C4-2B (cell line): ENCODE measurements around the gene HMGXB3.

Source experiments
- ZFX ChIP-seq: fragments of 450-650 bp; IDR thresholded peaks from 2 replicates; pipeline ENCODE4 v1.6.1; 2017
- TF ChIP-seq, protein P1 (sequence below): fragments of 450-650 bp; conservative IDR thresholded peaks from 2 replicates; pipeline ENCODE4 v1.5.1; 2017; ENCODE audit warnings: mild to moderate bottlenecking

DNA sequence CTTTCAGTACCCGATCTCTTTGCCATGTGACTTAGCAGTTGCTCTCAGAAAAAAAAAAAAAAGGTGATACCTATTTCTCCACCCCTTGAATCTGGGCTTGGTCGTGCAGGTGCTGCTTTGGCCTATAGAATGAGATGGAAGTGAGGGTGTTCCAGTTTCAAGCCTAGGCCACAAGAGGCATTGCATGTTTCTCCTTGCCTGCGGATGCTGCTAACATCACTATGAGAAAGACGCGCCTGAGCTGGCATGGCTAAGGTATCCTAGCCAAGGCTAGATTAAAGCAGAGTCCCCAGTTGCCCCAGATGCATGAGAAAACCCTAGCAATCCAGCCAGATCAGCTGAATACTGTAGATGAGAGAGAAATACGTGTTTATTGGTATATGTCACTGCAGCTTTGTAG lies 100.5 kb downstream of the HMGXB3 start:
- TF ChIP-seq, protein P1, sequence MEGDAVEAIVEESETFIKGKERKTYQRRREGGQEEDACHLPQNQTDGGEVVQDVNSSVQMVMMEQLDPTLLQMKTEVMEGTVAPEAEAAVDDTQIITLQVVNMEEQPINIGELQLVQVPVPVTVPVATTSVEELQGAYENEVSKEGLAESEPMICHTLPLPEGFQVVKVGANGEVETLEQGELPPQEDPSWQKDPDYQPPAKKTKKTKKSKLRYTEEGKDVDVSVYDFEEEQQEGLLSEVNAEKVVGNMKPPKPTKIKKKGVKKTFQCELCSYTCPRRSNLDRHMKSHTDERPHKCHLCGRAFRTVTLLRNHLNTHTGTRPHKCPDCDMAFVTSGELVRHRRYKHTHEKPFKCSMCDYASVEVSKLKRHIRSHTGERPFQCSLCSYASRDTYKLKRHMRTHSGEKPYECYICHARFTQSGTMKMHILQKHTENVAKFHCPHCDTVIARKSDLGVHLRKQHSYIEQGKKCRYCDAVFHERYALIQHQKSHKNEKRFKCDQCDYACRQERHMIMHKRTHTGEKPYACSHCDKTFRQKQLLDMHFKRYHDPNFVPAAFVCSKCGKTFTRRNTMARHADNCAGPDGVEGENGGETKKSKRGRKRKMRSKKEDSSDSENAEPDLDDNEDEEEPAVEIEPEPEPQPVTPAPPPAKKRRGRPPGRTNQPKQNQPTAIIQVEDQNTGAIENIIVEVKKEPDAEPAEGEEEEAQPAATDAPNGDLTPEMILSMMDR = no peak
- no peak for TF ChIP-seq ZFX
